GM12891 (cell line): ENCODE results near the gene CCM2.

Experiments used
- DNase-seq: peaks from one replicate; pipeline ENCODE4 v3.0.0; 2011; ENCODE audit warnings: low spot score; ENCODE audit not compliant: insufficient read length
- FAIRE-seq: peaks from 2 replicates; lab custom pipeline; 2011; peaks lifted over from hg19 to GRCh38; lab: Jason Lieb, UNC
- PAX5 ChIP-seq: IDR thresholded peaks from 2 replicates; pipeline ENCODE4 v1.6.1; 2011; ENCODE audit warnings: low read length, moderate library complexity, mild to moderate bottlenecking; ENCODE audit not compliant: insufficient read depth, severe bottlenecking
- POLR2A ChIP-seq: IDR thresholded peaks from 2 replicates; pipeline ENCODE4 v1.6.1; 2011; ENCODE audit warnings: low read depth, low read length, control low read depth
- POLR2AphosphoS5 ChIP-seq: IDR thresholded peaks from 2 replicates; pipeline ENCODE4 v1.6.1; 2011; ENCODE audit warnings: low read depth, low read length, control low read depth
- POU2F2 ChIP-seq: IDR thresholded peaks from 2 replicates; pipeline ENCODE4 v1.6.1; 2011; ENCODE audit warnings: low read depth, mild to moderate bottlenecking, control low read depth, low read length, moderate library complexity
- SPI1 ChIP-seq: IDR thresholded peaks from 2 replicates; pipeline ENCODE4 v1.6.1; 2011; ENCODE audit warnings: low read depth, low read length, control low read depth
- TAF1 ChIP-seq: IDR thresholded peaks from 2 replicates; pipeline ENCODE4 v1.6.1; 2011; ENCODE audit warnings: low read depth, low read length, control low read depth

The CCM2 gene

DNA sequence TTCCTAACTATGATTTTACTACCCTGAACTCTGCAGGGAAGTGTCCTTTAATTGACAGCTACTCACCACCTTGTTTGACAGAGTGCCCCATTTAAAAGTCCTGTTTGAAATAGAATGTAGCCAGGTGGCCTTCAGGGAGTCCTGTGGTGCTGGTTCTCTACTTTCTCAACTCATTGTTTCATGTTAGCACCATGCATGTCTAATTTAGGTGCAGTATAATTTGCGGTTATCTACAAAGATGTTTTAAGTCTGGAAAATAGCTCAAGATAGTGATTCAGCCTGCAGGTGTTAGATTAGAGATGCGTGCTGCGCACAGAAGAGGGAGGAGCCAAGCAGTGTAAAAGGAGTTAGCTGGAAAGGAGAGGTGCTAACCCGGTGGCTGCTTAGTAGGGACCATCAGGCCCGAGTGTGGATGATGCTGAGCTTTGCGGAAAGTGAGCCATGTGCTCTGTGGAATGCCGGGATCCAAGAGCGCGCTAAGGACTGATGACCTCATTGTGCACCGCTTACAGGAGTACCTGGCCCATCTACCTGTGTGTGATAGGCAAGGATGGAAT is 1.2 kb downstream of the CCM2 start:
- peak; percentile 93 for FAIRE-seq
- TF ChIP-seq TAF1 (0 out of 2 replicates have a peak, but pooled peaks have one; percentile 21), POU2F2 (peak; percentile 79; the same call in 1 of the 2 replicates), POLR2A (peak; percentile 71), SPI1 (0 out of 2 replicates have a peak, but pooled peaks have one; percentile 3), PAX5 (no peak), POLR2AphosphoS5 (peak; percentile 46; the same call in 1 of the 2 replicates)
- DNase-seq: no peak

DNA sequence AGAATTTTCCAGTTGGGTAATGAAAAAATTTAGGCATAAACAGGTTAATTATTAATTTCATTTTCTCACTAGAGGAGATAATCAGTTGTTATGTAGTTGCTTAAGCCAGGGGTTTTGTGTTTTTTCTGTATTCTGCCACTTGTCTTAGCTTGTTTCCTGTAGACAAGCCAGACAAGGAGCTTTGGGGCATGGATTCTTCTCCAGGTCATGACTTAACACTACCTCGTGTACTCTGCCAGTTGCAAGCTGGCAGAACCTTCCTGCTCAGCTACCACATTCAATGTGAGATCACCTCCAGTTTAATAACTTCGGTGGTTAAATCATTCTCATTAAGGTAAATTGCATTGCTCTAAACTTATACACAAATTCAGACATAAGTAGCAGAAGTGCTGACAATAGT is 1.8 kb downstream of the CCM2 start:
- FAIRE-seq (no peak), DNase-seq (no peak)
- no peak for TF ChIP-seq POLR2A
- TF ChIP-seq POLR2AphosphoS5: no peak
- no peak for TF ChIP-seq TAF1
- no peak for TF ChIP-seq SPI1
- TF ChIP-seq PAX5: no peak
- no peak for TF ChIP-seq POU2F2

DNA sequence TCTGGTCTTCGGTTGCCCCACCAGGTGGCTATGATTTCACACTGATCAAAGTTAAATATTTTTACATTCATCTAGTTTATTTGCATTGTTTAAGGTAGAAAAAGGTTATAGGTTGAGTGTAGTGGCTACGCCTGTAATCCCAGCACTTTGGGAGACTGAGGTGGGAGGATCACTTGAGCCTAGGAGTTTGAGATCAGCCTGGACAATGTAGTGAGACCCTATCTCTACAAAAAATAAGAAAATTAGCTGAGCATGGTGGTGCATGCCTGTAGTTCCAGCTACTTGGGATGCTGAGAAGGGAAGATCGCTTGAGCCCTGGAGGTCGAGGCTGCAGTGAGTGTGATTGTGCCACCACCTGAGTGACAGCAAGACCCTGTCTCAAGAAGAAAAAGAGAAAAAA is 3.8 kb downstream of the CCM2 start:
- DNase-seq (no peak), FAIRE-seq (peak; percentile 50)
- TF ChIP-seq TAF1: no peak
- no peak for TF ChIP-seq POLR2AphosphoS5
- no peak for TF ChIP-seq PAX5
- no peak for TF ChIP-seq POU2F2
- TF ChIP-seq SPI1: no peak
- no peak for TF ChIP-seq POLR2A

DNA sequence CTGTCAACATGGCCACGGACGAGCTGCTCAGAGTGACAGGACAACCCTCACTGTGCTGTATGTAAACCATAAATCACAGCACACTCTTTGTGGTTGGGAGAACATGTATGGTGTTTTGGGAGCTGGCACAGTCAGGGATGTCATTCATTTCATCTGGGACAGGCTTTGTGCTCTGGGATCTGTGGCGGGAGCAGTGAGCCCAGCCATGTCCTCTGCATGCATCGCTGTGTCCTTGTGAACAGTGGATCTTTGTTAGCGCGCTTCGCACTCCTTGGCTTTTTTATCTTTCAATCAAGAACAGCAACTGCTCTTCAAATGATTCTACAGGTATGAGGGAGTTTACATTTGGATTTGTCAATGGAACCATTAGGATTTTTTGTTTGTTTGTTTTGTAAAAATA is 7.1 kb downstream of the CCM2 start:
- DNase-seq (no peak), FAIRE-seq (peak; percentile 66)
- TF ChIP-seq POLR2A (no peak), TAF1 (no peak), POU2F2 (no peak), POLR2AphosphoS5 (no peak), SPI1 (no peak)

DNA sequence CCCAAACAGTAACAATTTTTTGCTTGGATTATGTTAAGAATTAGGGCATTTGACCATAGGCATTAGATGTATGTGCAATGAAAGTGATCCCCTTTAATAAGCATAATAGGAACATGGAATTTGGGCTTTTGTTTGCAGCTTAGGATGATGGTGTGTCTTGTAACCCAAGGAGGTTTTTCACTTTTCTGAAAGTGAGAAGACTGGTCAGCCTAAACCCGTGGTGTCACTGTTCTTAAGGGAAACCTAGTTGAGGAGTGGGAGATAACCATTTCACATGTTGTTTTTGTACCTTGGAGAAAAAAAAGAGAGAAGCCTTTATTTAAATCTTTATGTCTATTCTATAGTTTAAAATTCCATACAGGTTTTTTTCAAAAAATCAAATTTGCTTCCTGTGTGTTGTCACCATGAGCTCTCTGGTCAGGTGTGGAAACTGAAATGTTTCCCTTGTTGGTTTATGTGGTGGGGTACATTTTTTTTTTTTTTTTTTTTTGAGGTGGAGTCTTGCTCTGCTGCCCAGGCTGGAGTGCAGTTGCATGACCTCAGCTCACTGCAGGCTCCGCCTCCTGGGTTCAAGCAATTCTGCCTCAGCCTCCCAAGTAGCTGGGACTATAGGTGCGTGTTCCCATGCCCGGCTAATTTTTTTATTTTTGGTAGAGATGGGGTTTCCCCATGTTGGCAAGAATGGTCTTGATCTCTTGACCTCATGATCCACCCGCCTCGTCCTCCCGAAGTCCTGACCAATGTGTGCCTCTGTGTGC is 7.7 kb downstream of the CCM2 start:
- no peak for DNase-seq
- FAIRE-seq: no peak
- TF ChIP-seq POLR2A: no peak
- TF ChIP-seq SPI1: no peak
- TF ChIP-seq PAX5: no peak

DNA sequence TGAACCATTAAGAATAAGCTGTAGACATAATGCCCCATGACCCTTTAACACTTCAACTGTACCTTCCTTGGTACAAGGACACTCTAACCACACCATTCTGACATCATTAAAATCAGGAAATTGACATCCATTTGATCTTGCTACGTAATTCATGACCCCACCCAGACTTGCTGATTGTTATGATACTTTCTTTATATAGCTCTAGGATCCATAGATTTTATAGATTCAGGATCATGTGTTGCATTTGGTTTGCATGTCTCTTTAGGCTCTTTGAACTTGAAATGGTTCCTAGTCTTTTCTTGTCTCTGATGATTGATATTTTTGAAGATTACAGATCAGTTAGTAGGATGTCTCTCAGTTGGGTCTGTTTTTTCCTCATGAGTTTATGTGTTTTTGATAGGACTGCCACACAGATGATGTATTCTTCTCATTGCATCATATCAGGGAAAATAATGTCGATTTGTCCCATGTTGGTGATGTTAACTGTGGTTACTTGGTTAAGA is 13.5 kb downstream of the CCM2 start:
- DNase-seq (no peak), FAIRE-seq (no peak)
- no peak for TF ChIP-seq POU2F2
- TF ChIP-seq POLR2AphosphoS5: no peak
- no peak for TF ChIP-seq TAF1
- TF ChIP-seq POLR2A: no peak
- TF ChIP-seq PAX5: no peak
- no peak for TF ChIP-seq SPI1

DNA sequence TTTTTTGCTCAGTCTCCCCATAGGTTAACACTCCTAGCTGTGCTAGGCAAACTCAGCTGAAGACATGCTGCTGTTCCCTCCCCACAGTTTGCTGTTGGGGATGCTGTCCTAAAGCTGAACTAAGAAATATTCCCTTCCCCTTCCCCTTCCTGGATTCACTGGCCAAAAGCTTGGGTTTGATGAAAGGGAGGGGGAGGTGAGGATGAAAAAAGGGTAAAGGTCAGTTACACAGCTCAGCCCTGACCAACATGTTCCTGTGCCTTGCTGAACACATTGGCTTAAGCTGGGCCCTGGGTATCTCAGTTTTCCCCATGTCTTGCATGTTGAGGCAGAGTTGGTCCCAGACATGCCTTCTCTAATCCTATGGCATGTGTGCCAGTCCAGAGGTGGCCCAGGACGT is 15.3 kb downstream of the CCM2 start:
- FAIRE-seq: no peak
- no peak for DNase-seq
- no peak for TF ChIP-seq POU2F2

DNA sequence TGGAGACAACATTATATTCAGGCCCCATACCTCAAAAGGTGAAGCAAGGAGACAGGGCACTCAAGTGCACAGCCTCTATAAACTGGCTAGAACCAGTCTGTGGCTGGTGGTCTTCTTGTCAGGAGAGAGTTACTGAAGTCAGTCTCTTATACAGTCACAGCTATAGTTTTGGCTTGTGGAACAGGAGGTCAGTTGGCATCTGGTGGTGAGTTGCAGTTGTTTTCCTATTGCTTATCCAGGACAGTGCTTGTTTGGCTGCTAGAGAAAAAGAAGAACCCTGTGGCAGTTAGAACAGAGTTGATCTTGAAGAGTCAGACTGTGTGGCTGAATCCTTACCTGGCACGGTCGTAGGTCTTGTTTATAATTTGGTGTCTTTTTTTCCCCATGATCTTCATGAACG is 17.3 kb downstream of the CCM2 start:
- TF ChIP-seq SPI1 (no peak), PAX5 (no peak), POLR2A (no peak), TAF1 (no peak), POU2F2 (no peak), POLR2AphosphoS5 (no peak)
- no peak for DNase-seq
- no peak for FAIRE-seq

DNA sequence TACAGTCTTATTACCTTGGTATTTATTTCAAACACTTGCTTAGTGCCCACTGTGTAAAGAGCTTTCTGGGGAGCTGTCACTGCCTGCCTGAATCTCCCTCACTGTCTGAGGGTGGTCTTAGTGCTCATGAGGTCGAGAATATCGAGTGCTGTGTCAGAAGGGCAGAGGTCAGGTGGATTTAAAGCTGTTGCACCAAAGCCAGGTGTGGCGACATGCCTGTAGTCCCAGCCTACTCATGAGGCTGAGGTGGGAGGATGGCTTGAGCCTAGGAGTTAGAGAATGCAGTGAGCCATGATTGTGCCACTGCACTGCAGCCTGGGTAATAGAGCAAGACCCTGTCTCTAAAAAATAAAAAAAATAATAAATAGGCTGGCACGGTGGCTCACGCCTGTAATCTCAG is 20.9 kb downstream of the CCM2 start:
- FAIRE-seq (no peak), DNase-seq (no peak)
- TF ChIP-seq TAF1 (no peak), POLR2AphosphoS5 (no peak)

DNA sequence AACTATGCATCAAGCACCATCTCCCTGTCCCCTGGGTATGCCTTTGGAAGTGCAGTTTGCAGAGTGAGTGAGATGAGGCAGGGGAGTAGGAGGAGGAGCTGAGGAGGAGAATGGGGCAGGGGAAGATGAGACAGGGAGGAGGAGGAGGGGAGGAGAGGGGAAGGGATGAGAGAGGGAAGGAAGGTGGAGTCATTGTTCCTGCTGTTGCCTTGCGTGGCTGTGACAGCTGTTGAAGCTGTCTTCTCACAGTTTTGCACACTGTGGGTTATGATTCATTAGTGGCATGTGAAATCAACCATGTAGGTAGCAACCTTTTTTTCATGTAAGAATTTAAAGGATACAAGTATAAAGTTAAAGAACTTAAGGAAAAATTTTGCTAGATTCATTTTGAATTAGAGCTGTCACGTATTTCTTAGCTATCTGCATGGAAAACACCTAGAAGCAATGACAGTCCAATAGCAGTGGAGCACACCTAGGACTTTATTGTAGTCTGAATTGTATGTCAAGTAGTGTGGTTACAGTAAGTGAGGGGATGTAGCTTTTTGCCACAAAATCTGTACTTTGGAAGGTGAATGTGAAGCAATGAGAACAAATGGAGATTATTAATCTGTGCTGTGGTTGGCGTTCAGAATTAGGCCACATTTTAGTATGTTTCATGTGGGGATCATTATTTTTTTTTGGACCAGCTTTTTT is 21.7 kb downstream of the CCM2 start:
- DNase-seq: no peak
- TF ChIP-seq POLR2A (no peak), PAX5 (peak; percentile 13)
- FAIRE-seq: peak; percentile 90
